Vagina (tissue), 2 donors: ENCODE measurements around the gene TPSG1.

Source experiments
- POLR2AphosphoS5 ChIP-seq, 2 donors: sonication (generic); formaldehyde crosslinking; IDR thresholded peaks; one replicate each; pipeline ENCODE4 v1.9.0; 2017; ENCODE audit warnings: antibody characterized with exemption in 2 of 2, mild to moderate bottlenecking in 2 of 2, low read depth in 1 of 2; ENCODE audit not compliant: insufficient read depth in 1 of 2
- TF ChIP-seq, protein P1 (sequence below), 3 experiments: fragments of 450-650 bp in 2 of 3; fragments of 200-600 bp in 1 of 3; sonication (generic) in 1 of 3; IDR thresholded peaks; one replicate each; pipeline ENCODE4 v1.5.1; 2017 to 2019; ENCODE audit warnings: antibody characterized with exemption in 3 of 3, mild to moderate bottlenecking in 2 of 3, moderate library complexity in 2 of 3

- TF ChIP-seq, protein P1, sequence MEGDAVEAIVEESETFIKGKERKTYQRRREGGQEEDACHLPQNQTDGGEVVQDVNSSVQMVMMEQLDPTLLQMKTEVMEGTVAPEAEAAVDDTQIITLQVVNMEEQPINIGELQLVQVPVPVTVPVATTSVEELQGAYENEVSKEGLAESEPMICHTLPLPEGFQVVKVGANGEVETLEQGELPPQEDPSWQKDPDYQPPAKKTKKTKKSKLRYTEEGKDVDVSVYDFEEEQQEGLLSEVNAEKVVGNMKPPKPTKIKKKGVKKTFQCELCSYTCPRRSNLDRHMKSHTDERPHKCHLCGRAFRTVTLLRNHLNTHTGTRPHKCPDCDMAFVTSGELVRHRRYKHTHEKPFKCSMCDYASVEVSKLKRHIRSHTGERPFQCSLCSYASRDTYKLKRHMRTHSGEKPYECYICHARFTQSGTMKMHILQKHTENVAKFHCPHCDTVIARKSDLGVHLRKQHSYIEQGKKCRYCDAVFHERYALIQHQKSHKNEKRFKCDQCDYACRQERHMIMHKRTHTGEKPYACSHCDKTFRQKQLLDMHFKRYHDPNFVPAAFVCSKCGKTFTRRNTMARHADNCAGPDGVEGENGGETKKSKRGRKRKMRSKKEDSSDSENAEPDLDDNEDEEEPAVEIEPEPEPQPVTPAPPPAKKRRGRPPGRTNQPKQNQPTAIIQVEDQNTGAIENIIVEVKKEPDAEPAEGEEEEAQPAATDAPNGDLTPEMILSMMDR (IDR thresholded peaks at IDR 0.05), result no peak
- no peak for TF ChIP-seq POLR2AphosphoS5 (IDR thresholded peaks at IDR 0.05; ENCODE audit: insufficient read depth in 1 of 2, low read depth in 1 of 2)
These were observed 47.6 kb upstream of the TPSG1 start for GRCh38 chr16:1272453-1273198.
